ENCODE measurements around the gene AVPI1. TPM values are rescaled to one million over a fixed set of nuclear protein-coding genes. Genes with fewer than 3 reads are reported as not detected.
"Not testable (repeated sequence)": the region's sequence is repeated elsewhere in the genome, so short reads cannot be mapped to it uniquely, and the experiment has no call there.

The AVPI1 gene
- polyA plus RNA-seq, 1 donor (not counting 4 experiments of a cell fraction or from before 2014, with no cell fraction given) = 48.8 TPM

- peak; percentile 87 for FAIRE-seq
- no peak overlapping the region for H3K4me3 ChIP-seq (ENCODE audit: control insufficient read depth in 2 of 3, extremely low read depth in 1 of 3, insufficient read depth in 2 of 3, low read depth in 1 of 3, low read length in 3 of 3)
- no peaks in the 10 kb centered on the region for H3K79me2 ChIP-seq (ENCODE audit: control insufficient read depth, insufficient read depth, low read length)
- H3K9ac ChIP-seq (ENCODE audit: control insufficient read depth, extremely low read depth, insufficient read depth, low read length) = no peak overlapping the region
- H3K9me1 ChIP-seq (ENCODE audit: control insufficient read depth, extremely low read depth, insufficient read depth, low read length) = peaks cover 2% of the 10 kb centered on the region
- DNase-seq (ENCODE audit: low read depth, low spot score) = peak; percentile 44
- H3K36me3 ChIP-seq (ENCODE audit: control insufficient read depth in 2 of 2, extremely low read depth in 1 of 2, insufficient read depth in 2 of 2, low read length in 2 of 2) = no peaks in the 10 kb centered on the region
- no peaks in the 10 kb centered on the region for H4K20me1 ChIP-seq (ENCODE audit: control insufficient read depth, extremely low read depth, insufficient read depth, low read length)
- H2AFZ ChIP-seq (ENCODE audit: control insufficient read depth, low read length) = peak overlapping the region; percentile 50
- peak overlapping the region; percentile 10 for H3K27ac ChIP-seq (ENCODE audit: control insufficient read depth, insufficient read depth, low read length)
- no peaks in the 10 kb centered on the region for H3K9me3 ChIP-seq (ENCODE audit: control insufficient read depth, low read depth, low read length)
- dilution Hi-C loops (cut with MboI; ENCODE audit: extremely low pct_ligation_motif_present, low sequenced_read_pairs) = no loop called here
- no peaks in the 10 kb centered on the region for H3K27me3 ChIP-seq (ENCODE audit: control insufficient read depth, extremely low read depth, insufficient read depth, low read length)
- peaks cover 7% of the 10 kb centered on the region for H3K4me1 ChIP-seq (ENCODE audit: control insufficient read depth, extremely low read depth, insufficient read depth, low read length)
- peak overlapping the region; percentile 36 for H3K4me2 ChIP-seq (ENCODE audit: control insufficient read depth, extremely low read depth, insufficient read depth, low read depth, low read length)
- no peak for TF ChIP-seq EZH2 (IDR thresholded peaks at IDR 0.05; ENCODE audit: low read length)
- TF ChIP-seq, protein P1, sequence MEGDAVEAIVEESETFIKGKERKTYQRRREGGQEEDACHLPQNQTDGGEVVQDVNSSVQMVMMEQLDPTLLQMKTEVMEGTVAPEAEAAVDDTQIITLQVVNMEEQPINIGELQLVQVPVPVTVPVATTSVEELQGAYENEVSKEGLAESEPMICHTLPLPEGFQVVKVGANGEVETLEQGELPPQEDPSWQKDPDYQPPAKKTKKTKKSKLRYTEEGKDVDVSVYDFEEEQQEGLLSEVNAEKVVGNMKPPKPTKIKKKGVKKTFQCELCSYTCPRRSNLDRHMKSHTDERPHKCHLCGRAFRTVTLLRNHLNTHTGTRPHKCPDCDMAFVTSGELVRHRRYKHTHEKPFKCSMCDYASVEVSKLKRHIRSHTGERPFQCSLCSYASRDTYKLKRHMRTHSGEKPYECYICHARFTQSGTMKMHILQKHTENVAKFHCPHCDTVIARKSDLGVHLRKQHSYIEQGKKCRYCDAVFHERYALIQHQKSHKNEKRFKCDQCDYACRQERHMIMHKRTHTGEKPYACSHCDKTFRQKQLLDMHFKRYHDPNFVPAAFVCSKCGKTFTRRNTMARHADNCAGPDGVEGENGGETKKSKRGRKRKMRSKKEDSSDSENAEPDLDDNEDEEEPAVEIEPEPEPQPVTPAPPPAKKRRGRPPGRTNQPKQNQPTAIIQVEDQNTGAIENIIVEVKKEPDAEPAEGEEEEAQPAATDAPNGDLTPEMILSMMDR (optimal IDR thresholded peaks at IDR 0.05 in 1 of 3, IDR thresholded peaks at IDR 0.05 in 1 of 3, conservative IDR thresholded peaks at IDR 0.05 in 1 of 3; ENCODE audit: extremely low read depth in 1 of 3, insufficient read depth in 2 of 3, low read length in 3 of 3) = peak; percentile 78 to 91 (median 90)
Measured at GRCh38 chr10:97701438-97702069, 14.5 kb upstream of the AVPI1 start.

DNA sequence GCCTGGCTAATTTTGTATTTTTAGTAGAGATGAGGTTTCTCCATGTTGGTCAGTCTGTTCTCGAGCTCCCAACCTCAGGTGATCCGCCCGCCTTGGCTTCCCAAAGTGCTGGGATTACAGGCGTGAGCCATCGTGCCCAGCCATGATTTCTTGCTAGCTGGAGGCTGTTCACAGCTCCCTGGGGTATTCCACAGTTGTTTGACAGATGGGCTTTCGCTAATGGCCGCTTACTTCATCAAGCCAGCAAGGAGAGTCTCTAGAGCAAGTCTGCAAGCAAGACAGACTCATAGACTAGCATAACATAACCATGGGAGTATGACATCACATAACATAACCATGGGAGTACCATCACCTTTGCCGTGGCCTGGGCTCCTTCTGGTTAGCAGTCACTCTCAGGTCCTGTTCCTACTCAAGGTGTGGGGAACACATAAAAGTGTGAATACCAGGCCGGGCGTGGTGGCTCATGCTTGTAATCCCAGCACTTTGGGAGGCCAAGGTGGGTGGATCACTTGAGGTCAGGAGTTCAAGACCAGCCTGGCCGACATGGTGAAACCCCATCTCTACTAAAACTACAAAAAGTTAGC, 11.1 kb upstream of the AVPI1 start:
- dilution Hi-C loops (cut with MboI; ENCODE audit: extremely low pct_ligation_motif_present, low sequenced_read_pairs); H3K79me2 ChIP-seq (ENCODE audit: control insufficient read depth, insufficient read depth, low read length): not testable (repeated sequence)

More for the DNA sequence above, 11.1 kb upstream of the AVPI1 start:
- not testable (repeated sequence) for H3K27ac ChIP-seq (ENCODE audit: control insufficient read depth, insufficient read depth, low read length); H3K4me1 ChIP-seq (ENCODE audit: control insufficient read depth, extremely low read depth, insufficient read depth, low read length); H3K36me3 ChIP-seq (ENCODE audit: control insufficient read depth in 2 of 2, extremely low read depth in 1 of 2, insufficient read depth in 2 of 2, low read length in 2 of 2); H3K4me2 ChIP-seq (ENCODE audit: control insufficient read depth, extremely low read depth, insufficient read depth, low read depth, low read length); H3K9me1 ChIP-seq (ENCODE audit: control insufficient read depth, extremely low read depth, insufficient read depth, low read length); H3K27me3 ChIP-seq (ENCODE audit: control insufficient read depth, extremely low read depth, insufficient read depth, low read length); H2AFZ ChIP-seq (ENCODE audit: control insufficient read depth, low read length); H3K9ac ChIP-seq (ENCODE audit: control insufficient read depth, extremely low read depth, insufficient read depth, low read length); H3K9me3 ChIP-seq (ENCODE audit: control insufficient read depth, low read depth, low read length); FAIRE-seq; H3K4me3 ChIP-seq (ENCODE audit: control insufficient read depth in 2 of 3, extremely low read depth in 1 of 3, insufficient read depth in 2 of 3, low read depth in 1 of 3, low read length in 3 of 3); DNase-seq (ENCODE audit: low read depth, low spot score); H4K20me1 ChIP-seq (ENCODE audit: control insufficient read depth, extremely low read depth, insufficient read depth, low read length)
